Effector memory CD8-positive, alpha-beta T cell (primary cell): ENCODE results near the gene FBXO45.
"Not testable (repeated sequence)": the region's sequence is repeated elsewhere in the genome, so short reads cannot be mapped to it uniquely, and the experiment has no call there.

Experiments used
- ATAC-seq: fragments of 150-1000 bp; cut with Tn5 transposase; replicated peaks from 2 replicates; pipeline ENCODE4 v1.10.0; 2021; ENCODE audit warnings: mild to moderate bottlenecking, moderate library complexity
- DNase-seq, 3 experiments: peaks; one replicate each; pipeline ENCODE4 v3.0.0; 2021
- H3K27ac Mint-ChIP-seq, 2 donors: one replicate each; pipeline ENCODE4 v1.8.0; 2022; ENCODE audit warnings: mild to moderate bottlenecking in 2 of 2, mixed read lengths in 2 of 2, moderate library complexity in 2 of 2
- H3K27me3 Mint-ChIP-seq, 2 donors: one replicate each; pipeline ENCODE4 v1.8.0; 2022; ENCODE audit warnings: mixed read lengths in 2 of 2
- H3K36me3 Mint-ChIP-seq: one replicate; pipeline ENCODE4 v1.8.0; 2022; ENCODE audit warnings: mild to moderate bottlenecking, moderate library complexity, mixed read lengths; ENCODE audit not compliant: insufficient read depth
- H3K4me1 Mint-ChIP-seq, 2 donors: one replicate each; pipeline ENCODE4 v1.8.0; 2022; ENCODE audit warnings: low read depth in 2 of 2, mixed read lengths in 2 of 2
- H3K4me3 Mint-ChIP-seq, 2 donors: one replicate each; pipeline ENCODE4 v1.8.0; 2022; ENCODE audit warnings: mild to moderate bottlenecking in 2 of 2, mixed read lengths in 2 of 2, moderate library complexity in 2 of 2
- H3K9me3 Mint-ChIP-seq, 2 donors: one replicate each; pipeline ENCODE4 v1.8.0; 2022; ENCODE audit warnings: mixed read lengths in 2 of 2

Gene FBXO45

GRCh38 chr3:196629228-196629627 is 60.8 kb downstream of the FBXO45 start:
- Mint-ChIP-seq H3K27me3 (no peaks in the 10 kb centered on the region), H3K9me3 (no peaks in the 10 kb centered on the region), H3K36me3 (peaks cover 14% of the 10 kb centered on the region), H3K4me3 (peak overlapping the region; percentile 60 to 69), H3K4me1 (peaks cover 41 to 49% of the 10 kb centered on the region in 2 donors), H3K27ac (peak overlapping the region in 1 of 2 donors; percentile 88)
- DNase-seq (no peak), ATAC-seq (no peak)

GRCh38 chr3:196631682-196632045 is 63.2 kb downstream of the FBXO45 start:
- DNase-seq, result no peak
- peak overlapping the region; percentile 69 for H3K4me3 Mint-ChIP-seq
- H3K9me3 Mint-ChIP-seq, result no peaks in the 10 kb centered on the region
- peaks cover 34 to 47% of the 10 kb centered on the region in 2 donors for H3K4me1 Mint-ChIP-seq
- peak overlapping the region; percentile 61 to 72 for H3K27ac Mint-ChIP-seq
- peak; percentile 3 for ATAC-seq
- H3K36me3 Mint-ChIP-seq, result peaks cover 15% of the 10 kb centered on the region
- no peaks in the 10 kb centered on the region for H3K27me3 Mint-ChIP-seq

GRCh38 chr3:196632046-196632751 is 63.7 kb downstream of the FBXO45 start:
- DNase-seq, result peak; percentile 86 to 87 (median 87)

GRCh38 chr3:196633555-196634151 is 65.2 kb downstream of the FBXO45 start:
- H3K27ac Mint-ChIP-seq, result peak overlapping the region; percentile 35 to 44
- peaks cover 18% of the 10 kb centered on the region for H3K36me3 Mint-ChIP-seq
- DNase-seq (no peak), ATAC-seq (no peak)
- H3K9me3 Mint-ChIP-seq, result no peaks in the 10 kb centered on the region
- peaks cover 46 to 56% of the 10 kb centered on the region in 2 donors for H3K4me1 Mint-ChIP-seq
- peak overlapping the region; percentile 69 for H3K4me3 Mint-ChIP-seq
- H3K27me3 Mint-ChIP-seq, result no peaks in the 10 kb centered on the region

More at GRCh38 chr3:196632046-196632751, 63.7 kb downstream of the FBXO45 start:
- peak overlapping the region; percentile 69 for H3K4me3 Mint-ChIP-seq
- peaks cover 37 to 47% of the 10 kb centered on the region in 2 donors for H3K4me1 Mint-ChIP-seq
- H3K9me3 Mint-ChIP-seq, result no peaks in the 10 kb centered on the region
- H3K27ac Mint-ChIP-seq, result peak overlapping the region; percentile 61 to 72
- peak; percentile 85 for ATAC-seq
- H3K27me3 Mint-ChIP-seq, result no peaks in the 10 kb centered on the region
- peaks cover 18% of the 10 kb centered on the region for H3K36me3 Mint-ChIP-seq

- no peak for DNase-seq
- Mint-ChIP-seq H3K27me3 (no peaks in the 10 kb centered on the region), H3K36me3 (peaks cover 18% of the 10 kb centered on the region), H3K4me3 (peak overlapping the region in 1 of 2 donors; percentile 69), H3K4me1 (peaks cover 50 to 62% of the 10 kb centered on the region in 2 donors), H3K27ac (peak overlapping the region; percentile 35 to 44), H3K9me3 (no peaks in the 10 kb centered on the region)
- no peak for ATAC-seq
Measured at GRCh38 chr3:196634224-196634623, 65.8 kb downstream of the FBXO45 start.

- peaks cover 46 to 61% of the 10 kb centered on the region in 2 donors for H3K4me1 Mint-ChIP-seq
- no peaks in the 10 kb centered on the region for H3K27me3 Mint-ChIP-seq
Measured at GRCh38 chr3:196634829-196635228, 66.4 kb downstream of the FBXO45 start.

GRCh38 chr3:196636369-196637349 is 68.2 kb downstream of the FBXO45 start:
- H3K27me3 Mint-ChIP-seq, result no peaks in the 10 kb centered on the region
- H3K27ac Mint-ChIP-seq, result peak overlapping the region; percentile 94 to 95
- peaks cover 44 to 58% of the 10 kb centered on the region in 2 donors for H3K4me1 Mint-ChIP-seq
- peaks cover 13% of the 10 kb centered on the region for H3K36me3 Mint-ChIP-seq
- no peak overlapping the region for H3K4me3 Mint-ChIP-seq
- H3K9me3 Mint-ChIP-seq, result no peaks in the 10 kb centered on the region
- DNase-seq (no peak), ATAC-seq (no peak)

More at GRCh38 chr3:196634829-196635228, 66.4 kb downstream of the FBXO45 start:
- peaks cover 14% of the 10 kb centered on the region for H3K36me3 Mint-ChIP-seq
- ATAC-seq (no peak), DNase-seq (no peak)
- H3K4me3 Mint-ChIP-seq, result no peak overlapping the region
- H3K27ac Mint-ChIP-seq, result no peak overlapping the region
- no peaks in the 10 kb centered on the region for H3K9me3 Mint-ChIP-seq

GRCh38 chr3:196637941-196638340 is 69.5 kb downstream of the FBXO45 start:
- not testable (repeated sequence) for H3K27me3 Mint-ChIP-seq, DNase-seq, ATAC-seq, H3K9me3 Mint-ChIP-seq
- Mint-ChIP-seq H3K36me3 (peaks cover 14% of the 10 kb centered on the region), H3K27ac (peak overlapping the region; percentile 94 to 95), H3K4me1 (peaks cover 48 to 62% of the 10 kb centered on the region in 2 donors), H3K4me3 (peak overlapping the region; percentile 2 to 32)
